ENCODE results near the gene ARHGAP26.

ARHGAP26 gene

DNA sequence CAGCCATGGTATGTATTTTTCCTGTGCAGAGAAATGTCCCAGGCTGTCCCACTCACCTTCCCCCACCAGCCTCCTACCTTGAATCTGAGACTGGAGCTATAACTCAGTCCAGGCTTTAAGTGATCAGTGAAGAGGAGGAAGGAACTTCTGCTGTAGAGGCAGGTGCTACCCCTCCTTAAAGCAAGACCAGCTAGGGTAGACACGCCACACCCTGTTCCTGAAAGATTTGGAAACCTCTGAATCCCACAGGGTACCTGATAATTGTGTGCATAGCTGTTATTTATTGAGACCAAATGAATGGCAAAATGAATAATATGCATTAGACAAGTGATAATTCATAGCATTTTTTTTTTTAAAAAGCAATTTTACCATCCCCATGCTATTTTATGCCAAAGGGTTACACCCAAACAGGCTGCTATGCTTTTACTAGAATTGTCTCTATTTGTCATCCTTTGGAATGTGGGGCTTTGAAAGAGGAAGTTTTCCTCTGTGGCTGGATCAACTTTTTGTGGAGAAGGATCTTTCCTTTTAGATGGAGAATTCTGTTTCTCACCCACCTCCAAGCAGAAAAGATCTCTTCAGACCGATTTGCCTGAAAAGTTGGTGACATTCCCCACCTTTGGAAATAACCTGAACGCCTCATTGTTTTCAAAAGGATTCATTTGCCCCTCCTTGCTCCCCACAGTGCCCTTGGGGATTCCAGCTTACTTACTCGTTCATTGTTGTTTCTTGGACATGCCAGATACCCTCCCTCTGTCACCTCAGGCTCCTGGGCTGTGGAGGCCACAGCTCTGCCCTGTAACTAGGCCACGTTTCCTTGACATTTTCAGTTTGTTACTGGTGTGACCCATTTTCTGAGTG is 384.6 kb downstream of the ARHGAP26 start:
- no peak for DNase-seq (ENCODE audit: low read depth in 2 of 3, low spot score in 1 of 3)

- DNase-seq (ENCODE audit: low read depth in 2 of 3, low spot score in 1 of 3) = no peak
Observed at GRCh38 chr5:143155455-143155854, 385.3 kb downstream of the ARHGAP26 start.

DNA sequence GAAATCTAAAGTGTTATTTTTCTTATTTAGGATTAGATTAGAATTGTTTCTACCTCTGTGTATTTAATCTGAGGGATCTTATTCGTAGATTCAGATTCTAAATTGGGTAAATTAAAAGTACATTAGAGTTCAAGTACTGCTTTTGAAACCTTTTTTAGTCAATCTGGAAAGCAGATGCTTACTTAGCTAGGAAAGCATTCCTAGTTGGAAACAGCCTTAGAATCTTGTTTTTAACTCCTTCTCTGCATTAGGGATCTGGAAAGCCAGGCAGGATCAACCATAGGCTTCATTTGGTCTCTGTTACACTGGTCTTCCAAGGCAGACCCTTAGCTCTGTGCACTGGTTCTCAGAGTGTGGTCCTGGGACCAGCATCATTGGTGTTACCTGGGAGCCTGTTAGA is 385.9 kb downstream of the ARHGAP26 start:
- no peak for DNase-seq (ENCODE audit: low read depth in 2 of 3, low spot score in 1 of 3)

- DNase-seq (ENCODE audit: low read depth in 2 of 3, low spot score in 1 of 3) = no peak
Observed at GRCh38 chr5:143156572-143156971, 386.4 kb downstream of the ARHGAP26 start.

DNA sequence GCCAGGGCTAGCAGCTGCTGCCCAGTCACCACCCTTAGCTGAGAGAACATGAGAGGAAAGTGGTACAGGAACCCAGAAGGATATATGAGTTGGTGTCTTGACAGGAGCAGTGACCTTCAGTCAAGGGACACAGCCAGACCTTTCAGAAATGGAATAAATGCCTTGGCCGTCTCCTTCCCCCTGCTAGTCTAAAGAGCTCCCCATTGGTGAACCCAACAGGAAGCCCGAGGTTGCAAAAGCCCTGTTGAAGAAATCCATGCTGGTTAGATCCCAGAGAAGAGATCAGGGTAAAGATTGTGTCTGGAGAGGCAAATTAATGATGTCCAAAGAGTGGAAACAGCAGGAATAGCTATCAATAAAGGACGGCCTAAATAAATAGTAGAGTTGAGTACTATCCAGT is 388.9 kb downstream of the ARHGAP26 start:
- no peak for DNase-seq (ENCODE audit: low read depth in 2 of 3, low spot score in 1 of 3)

DNA sequence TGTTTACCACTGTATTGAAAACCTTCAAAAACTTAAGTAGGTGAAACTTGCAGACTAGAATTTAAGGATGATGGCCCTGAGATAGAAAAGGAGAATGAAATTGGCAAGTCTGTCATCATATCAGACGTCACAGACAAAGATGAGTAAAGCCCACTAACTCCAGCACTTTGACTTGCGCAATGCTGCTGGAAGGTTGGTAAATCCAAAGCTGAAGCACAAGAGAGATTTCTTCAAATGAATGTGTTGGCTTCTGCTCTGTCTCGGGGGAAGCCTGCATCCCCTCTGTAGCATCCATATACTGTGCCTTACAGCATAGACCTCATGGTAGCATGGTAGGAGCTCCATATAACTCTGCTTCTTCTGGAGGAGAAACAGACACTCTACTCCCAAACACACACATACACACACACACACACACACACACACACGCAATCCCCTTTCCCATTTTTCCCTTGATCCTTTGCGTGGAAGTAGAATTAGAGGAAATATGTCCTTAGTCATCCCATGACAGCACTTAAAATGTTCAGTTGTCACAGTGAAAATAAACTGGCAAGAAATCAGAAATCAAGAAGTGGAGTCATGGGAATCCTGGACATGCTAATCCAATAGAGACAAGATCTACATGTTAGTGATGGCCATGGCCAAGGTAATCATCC is 391.8 kb downstream of the ARHGAP26 start:
- no peak for DNase-seq (ENCODE audit: low read depth in 2 of 3, low spot score in 1 of 3)

DNA sequence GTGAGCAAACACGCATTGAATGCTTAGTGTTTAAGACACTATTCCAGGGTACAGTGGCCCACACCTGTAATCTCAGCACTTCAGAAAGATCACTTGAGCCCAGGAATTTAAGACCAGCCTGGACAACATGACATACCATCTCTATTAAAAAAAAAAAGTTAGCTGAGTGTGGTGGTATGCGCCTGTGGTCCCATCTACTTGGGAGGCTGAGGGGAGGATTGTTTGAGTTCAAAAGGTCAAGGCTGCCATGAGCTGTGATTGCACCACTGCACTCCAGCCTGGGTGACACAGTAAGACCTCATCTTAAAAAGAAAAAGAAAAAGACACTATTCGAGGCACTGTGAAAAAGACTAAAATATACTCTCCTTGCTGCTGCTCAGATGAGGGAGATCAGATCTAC is 392.6 kb downstream of the ARHGAP26 start:
- DNase-seq (ENCODE audit: low read depth in 2 of 3, low spot score in 1 of 3) = no peak

DNA sequence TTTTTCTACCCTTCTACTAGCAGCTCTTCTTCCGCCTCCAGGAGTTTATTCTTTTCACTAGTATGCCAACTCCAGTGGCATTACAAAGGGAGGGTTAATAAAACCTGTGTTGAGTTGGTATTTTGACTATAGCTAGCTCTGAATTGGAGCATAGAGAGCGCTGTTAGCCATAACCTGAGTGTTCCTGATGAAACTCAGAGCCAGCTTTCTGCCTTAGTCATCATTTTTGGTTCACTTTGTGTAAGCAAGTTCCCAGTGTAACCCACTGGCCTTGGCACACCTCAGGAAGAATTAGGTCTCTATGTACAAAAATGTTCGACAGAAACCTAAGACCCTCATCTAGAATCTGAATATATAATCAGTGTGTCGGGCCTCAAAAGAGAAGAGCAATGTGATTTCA is 394.4 kb downstream of the ARHGAP26 start:
- no peak for DNase-seq (ENCODE audit: low read depth in 2 of 3, low spot score in 1 of 3)

DNA sequence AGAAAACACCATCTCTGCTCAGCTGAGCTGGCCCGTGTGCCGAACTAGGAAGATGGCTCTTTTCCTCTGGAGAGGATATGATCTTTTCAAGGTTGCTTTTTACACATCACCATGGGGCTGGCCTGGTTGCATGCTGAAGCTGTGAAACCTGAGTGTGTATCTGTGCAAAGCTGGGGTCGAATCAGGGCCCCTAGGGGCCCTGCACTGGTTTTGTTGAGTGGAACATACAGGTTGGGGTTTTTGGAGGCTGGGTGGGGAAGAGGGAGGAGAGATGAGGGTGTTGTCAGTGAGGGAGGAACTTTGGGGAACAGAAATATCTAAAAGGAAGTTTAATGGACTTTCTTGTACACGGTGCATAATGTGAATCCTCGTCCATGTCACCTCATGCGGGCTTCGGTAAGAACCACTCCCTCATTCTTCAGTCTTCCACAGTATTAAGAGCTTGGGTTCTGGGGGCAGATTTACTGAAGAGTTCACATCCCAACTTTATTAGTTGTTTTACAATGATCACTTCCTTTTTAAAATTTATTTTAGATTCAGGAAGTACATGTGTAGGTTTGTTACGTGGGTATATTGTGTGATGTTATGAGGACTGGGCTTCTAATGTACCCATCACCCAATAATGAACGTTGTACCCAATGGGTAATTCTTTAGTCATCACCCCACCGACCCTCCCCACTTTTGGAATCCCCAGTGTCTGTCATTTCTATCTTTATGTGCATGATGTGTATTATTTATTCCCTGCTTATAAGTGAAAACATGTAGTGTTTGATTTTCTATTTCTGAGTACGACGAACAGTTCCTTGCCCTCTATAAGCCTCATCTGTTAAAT is 395.1 kb downstream of the ARHGAP26 start:
- no peak for DNase-seq (ENCODE audit: low read depth in 2 of 3, low spot score in 1 of 3)

GRCh38 chr5:143166090-143166489 is 395.9 kb downstream of the ARHGAP26 start:
- no peak for DNase-seq (ENCODE audit: low read depth in 2 of 3, low spot score in 1 of 3)

DNA sequence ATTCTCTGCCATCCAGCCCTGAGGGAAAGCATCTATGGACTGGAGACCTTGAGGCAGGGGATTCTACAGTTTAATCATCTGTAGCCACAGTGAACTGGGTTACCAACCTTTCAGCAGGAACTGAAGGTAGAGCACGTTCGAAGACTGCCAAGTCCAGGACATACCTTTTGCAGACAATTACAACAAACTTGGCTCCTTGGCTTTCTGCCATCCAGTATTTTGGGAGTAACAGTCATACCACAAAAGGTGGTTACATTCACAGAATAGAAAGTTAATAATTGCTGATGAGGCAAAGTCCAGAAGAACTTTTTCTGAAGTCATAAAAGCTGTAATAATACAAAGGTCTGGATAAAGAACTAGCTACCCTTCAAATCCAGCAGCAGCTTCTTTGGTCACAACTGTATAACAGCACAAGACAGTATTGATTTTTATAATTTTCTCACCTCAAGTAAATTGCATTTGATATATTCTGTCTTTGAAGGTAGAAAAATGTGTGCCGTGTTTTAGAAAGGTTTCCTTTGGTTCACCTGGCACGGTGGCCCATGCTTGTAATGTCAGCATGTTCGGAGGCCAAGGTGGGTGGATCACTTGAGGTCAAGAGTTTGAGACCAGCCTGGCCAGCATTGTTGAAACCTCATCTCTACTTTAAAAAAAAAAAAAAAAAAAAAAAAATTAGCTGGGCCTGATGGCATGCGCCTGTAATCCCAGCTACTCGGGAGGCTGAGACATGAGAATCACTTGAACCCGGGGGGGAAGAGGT is 396.7 kb downstream of the ARHGAP26 start:
- no peak for DNase-seq (ENCODE audit: low read depth in 2 of 3, low spot score in 1 of 3)

GRCh38 chr5:143168171-143168741 is 398.1 kb downstream of the ARHGAP26 start:
- DNase-seq (ENCODE audit: low read depth in 2 of 3, low spot score in 1 of 3) = no peak

DNA sequence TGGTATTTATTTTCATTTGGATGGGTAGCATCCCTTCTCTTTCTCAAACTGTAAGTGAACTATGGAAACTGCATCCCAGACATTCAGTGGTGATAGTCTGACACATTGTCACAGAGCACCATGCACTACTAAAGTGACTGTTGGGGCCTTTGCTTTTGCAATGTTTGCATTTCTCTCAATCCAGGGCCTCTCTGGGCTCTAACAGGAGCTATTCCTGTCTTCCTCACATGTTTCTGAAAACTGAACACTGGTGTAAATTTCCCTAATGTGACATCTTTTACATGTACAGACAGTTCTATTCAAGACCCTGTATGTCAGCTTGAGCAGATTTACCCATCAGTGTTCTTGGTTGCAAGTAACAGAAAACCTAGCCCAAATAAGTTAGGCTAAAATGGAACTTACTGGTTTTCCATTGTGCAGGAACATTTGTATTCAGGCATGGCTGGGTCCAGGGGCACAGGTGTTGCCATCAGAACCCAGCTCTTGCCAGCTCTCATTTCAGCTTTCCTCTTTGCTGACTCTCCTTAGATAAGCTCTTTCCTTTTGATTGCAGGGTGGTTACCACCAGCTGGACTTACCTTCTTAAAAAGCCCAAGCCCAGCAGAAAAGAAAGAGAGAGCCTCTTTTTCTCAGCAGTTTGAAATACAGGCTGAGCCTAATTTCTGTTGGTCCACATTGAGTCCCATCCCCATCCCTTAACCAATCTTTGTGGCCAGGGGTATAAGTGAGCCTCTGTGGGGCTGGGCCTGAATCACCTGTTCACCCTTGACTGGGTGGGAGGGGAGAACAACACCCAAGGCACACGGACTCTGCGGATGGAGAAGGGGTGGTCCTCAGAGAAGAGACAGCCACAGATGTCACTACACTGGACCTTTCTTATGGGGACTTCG is 399.0 kb downstream of the ARHGAP26 start:
- DNase-seq (ENCODE audit: low read depth in 2 of 3, low spot score in 1 of 3) = no peak

DNA sequence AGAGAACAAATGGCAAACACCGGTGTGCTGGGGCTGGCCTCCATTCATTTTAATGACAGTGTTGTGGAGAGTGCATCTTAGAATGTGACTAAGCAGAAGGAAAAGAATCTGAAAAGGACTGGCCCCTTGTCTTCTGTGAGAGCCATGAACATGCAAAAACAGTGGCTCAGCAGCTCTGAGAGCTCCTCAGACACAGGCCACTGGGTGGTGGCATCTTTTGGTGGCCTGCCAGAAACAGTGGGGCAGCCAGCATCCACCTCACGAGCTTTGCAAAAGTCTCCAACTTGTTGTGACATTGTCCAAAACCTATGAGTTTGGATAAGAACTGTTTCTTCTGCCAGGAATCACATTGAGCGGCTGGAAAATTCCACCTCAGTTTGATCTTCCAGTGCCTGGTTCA is 399.9 kb downstream of the ARHGAP26 start:
- no peak for DNase-seq (ENCODE audit: low read depth in 2 of 3, low spot score in 1 of 3)

DNA sequence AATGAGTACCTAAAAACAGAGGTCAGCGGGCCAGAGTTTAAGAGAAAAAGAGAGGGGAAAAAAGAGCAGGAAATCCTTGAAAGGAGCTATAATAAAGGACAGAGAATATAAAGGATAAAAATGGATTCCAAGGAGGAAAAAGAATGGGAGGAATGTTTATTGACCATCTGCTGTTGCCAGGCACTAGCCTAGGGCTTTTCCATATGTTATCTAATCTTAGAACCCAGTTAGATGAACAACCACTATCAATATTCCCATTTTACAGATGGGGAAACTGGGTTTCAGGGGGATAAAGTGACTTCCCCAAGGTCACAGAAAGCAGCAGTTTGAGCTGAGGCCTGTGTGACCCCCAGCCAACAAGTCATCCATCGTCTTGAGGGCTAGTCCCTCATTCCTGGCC is 400.8 kb downstream of the ARHGAP26 start:
- no peak for DNase-seq (ENCODE audit: low read depth in 2 of 3, low spot score in 1 of 3)

DNA sequence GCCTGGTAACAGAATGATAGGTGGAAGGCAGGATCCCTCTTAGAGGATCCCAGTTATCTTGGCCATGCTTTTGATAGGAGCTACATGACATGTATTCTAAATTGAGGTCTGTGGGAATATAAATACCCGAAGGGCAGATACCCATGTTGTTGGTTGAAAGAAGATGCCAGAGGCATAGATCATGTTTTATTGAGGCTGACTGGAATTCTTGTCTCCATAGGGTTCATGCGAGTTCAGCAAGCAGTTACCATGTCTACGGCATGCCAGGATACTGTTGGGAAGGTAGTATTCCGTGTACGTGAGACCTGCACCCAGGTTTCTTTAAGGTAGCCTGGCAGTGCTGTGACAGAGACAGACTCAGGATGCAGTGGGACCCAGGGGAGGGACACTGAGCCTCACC is 402.6 kb downstream of the ARHGAP26 start:
- no peak for DNase-seq (ENCODE audit: low read depth in 2 of 3, low spot score in 1 of 3)

DNA sequence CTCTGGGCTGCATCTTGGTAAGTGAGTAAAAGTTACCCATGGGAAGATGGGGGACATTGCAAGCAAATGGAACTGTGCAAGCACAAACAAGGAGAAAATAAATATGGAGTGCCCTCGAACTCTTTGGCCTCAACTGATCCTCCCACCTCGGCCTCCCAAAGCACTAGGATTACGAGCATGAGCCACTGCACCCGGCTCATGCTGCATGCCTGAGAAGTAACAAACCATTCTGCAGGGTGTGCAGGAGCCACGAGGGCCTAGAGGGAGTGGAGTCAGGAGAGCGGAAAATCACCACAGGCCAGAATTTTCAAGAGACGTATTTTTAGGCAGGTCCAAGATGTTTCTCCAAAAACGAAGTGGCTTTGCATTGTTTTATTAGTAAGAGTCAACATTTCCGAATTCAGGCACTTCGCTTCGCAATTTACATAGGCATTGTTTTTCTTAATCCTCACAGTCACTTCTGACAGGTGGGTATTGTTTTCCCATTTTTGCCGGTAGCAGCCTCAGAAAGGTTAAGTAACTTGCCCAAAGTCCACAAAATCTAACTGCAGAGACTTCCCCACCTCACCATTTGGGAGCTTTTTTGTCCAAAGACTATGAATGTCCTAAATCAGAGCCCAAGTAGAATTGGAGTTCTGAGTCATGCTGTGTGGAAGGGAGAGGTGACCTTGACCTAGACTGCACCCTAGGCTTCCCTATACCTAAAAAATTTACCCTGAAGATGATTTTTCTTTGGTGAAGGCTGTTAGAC is 403.1 kb downstream of the ARHGAP26 start:
- no peak for DNase-seq (ENCODE audit: low read depth in 2 of 3, low spot score in 1 of 3)

DNA sequence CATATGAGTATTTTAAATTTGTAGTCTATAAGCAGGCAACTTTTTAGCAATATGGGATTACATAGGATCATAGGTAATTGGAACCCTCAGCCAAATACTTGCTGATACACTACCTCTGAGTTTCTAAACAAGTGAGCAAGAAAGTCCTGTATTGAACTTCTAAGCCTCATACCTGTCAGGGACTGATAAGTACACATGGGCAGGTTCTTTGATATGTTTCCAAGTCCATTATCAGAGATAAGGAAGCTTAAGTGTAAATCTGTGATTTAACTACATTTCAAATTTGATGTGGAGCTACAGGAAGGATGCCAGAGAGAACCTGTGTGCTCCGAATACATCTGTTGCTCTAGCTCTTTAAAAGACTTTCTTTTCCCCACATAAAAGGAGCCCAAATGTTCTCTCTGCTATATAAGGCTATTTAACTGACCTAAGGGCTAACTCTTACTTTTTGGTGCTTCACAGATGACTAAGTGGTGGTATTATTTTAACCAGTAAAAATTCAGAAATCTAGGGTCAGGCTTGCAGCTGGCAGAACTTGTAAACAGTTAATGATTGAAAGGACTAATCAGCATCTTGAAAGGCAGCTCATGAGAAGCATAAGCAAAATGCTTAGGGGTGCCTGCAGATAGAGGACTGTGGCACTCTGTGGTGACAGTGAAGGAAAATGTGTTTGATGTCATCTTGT is 404.7 kb downstream of the ARHGAP26 start:
- no peak for DNase-seq (ENCODE audit: low read depth in 2 of 3, low spot score in 1 of 3)
